Measurements from ENCODE around the gene IGFBP6.

IGFBP6 gene

GRCh38 chr12:53073881-53074280 lies 23.6 kb upstream of the IGFBP6 start:
- TF ChIP-seq, protein P1, sequence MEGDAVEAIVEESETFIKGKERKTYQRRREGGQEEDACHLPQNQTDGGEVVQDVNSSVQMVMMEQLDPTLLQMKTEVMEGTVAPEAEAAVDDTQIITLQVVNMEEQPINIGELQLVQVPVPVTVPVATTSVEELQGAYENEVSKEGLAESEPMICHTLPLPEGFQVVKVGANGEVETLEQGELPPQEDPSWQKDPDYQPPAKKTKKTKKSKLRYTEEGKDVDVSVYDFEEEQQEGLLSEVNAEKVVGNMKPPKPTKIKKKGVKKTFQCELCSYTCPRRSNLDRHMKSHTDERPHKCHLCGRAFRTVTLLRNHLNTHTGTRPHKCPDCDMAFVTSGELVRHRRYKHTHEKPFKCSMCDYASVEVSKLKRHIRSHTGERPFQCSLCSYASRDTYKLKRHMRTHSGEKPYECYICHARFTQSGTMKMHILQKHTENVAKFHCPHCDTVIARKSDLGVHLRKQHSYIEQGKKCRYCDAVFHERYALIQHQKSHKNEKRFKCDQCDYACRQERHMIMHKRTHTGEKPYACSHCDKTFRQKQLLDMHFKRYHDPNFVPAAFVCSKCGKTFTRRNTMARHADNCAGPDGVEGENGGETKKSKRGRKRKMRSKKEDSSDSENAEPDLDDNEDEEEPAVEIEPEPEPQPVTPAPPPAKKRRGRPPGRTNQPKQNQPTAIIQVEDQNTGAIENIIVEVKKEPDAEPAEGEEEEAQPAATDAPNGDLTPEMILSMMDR (IDR thresholded peaks at IDR 0.05): no peak

DNA sequence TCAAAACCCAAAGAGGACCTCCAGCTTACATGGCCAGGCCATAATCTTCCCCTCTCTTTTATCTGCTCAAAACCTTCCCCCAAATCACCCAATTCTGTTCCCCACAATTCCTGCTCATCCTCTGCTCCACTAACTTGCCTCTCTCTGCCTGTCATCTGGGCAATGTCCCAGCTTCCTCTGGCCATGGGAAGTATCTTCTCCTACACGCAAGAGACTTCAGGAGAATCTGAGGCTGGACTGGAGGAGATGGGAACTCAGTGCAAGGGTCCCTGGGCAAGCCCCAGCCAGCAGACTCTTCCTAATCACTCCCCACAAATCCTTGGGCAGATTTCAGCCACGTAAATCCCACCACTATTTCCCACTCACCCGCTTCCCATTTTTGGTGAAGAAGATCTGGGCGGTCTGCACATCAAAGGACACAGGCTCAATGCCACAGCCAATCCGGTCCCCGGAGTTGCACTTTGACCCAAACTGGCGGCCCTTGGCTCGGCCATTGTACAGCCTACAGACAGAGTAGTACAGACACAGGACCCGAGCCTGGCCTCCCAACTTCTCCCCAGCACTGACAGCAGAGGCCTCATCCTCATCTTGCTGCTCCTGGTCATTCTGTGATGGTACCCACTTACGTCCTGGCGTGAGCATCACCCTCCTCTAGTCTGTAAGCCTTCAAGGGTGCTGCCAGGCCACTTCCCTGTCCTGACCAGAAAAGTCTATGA lies 23.0 kb upstream of the IGFBP6 start:
- TF ChIP-seq, protein P1 (IDR thresholded peaks at IDR 0.05): no peak

DNA sequence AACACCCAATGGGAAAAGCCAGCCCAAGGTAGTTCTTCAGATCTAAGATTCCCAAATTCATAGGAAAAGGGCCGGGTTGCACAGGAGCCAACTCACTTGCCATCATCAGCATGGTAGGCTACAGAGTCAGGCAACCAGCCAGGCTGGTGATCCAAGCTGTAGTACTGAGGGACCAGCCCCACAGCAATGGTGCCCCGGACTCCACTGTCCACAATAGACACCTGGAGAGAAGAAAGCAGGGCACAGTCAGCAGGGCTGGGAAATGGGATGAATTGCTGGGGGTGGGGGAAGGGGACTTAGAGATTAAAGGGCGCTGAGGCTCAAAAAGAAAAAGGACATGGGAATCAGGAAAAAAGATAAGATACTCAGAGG lies 22.5 kb upstream of the IGFBP6 start:
- TF ChIP-seq, protein P1 (IDR thresholded peaks at IDR 0.05): no peak

DNA sequence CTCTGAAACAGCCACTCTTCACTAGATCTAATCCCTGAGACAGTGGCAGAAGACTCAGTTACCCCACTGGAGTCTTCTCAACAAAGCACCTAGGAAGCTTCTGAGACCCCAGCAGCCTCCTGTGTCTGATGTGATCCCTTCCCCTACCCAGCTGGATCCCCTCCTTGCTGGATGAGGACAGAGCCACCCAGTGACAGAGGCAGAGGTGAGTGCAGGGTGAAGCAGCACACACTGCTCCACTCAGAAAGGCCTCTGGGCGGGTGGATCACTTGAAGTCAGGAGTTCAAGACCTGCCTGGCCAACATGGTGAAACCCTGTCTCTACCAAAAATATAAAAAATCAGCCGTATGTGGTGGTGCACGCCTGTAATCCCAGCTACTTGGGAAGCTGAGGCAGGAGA lies 21.0 kb upstream of the IGFBP6 start:
- TF ChIP-seq, protein P1 (IDR thresholded peaks at IDR 0.05): no peak

DNA sequence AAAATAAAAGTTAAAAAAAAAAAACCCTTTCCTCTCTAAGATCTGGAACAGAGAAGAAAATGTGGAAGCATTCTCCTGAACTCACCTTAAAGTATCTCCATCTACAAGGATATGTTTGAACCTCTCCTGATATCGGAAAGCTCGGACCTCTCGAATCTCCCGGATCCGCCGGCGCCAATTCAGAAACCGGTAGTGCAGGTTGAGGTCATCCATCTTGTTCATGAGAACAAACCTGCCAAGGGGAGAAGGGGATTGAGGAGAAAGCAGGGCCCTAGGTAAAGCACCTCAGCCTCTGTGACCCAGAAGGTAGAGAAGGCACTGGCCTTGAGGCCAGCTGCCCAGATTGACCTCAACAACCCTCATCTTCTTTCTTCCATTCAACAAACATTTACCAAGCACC lies 20.4 kb upstream of the IGFBP6 start:
- TF ChIP-seq, protein P1 (IDR thresholded peaks at IDR 0.05): no peak

- TF ChIP-seq, protein P1 (IDR thresholded peaks at IDR 0.05): no peak
Observed at GRCh38 chr12:53078425-53079225, 18.8 kb upstream of the IGFBP6 start.

DNA sequence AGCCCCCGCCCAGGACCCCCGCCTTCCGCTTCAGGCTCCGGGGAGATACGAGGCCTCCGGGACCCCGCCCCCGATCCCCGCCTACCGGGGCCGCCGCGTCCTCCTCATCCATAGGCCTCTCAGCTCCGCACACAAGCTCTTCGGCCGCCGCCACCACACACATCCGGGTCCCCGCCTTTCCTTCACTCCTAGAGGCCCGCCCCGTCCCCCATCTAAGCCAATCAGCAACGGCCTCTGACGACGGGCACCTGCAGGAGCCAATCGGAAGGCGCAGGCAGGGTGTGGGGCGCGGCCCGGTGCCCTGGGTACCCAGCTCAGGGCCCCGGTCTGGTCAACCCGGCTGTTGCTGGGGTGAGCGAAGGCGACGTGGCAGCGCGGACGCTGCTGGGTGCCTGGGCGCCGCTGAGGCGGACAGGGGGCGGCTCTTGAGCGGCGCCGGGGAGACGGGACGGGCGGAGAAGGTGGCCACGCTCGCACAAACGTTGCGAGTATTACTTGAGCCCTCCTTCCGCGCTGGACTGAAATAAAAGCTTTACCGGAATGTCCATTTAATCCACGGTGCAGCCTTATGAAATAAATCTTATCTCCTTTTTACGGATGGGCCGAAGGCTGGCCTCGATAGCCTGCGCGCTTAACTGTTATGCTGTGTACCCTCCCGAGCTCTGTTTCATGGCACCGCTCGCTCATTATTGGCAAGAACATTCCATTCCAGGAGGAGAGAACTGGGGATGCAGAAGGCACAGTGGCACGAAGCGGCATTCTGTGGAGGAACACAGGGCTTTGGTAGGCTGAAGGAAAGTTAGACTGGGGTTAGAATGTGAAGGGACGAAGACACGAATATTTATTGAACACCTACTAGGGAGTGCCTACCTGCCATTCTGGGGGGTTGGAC lies 18.0 kb upstream of the IGFBP6 start, which contains the start of gene SPRYD3:
SPRYD3 (minus strand) TSS at position 165 of the 892 bp plus-strand sequence; CDS start at position 108, 57 bp downstream.
- TF ChIP-seq, protein P1 (IDR thresholded peaks at IDR 0.05): no peak
